HAP-1 (cell line): ENCODE results near the gene PAXX.
"Not testable (repeated sequence)": the region's sequence is repeated elsewhere in the genome, so short reads cannot be mapped to it uniquely, and the experiment has no call there.

Experiments
- DNase-seq, 2 experiments: peaks; one replicate each; pipeline ENCODE4 v3.0.0-alpha.2; 2016 to 2020; ENCODE audit warnings: low spot score in 2 of 2
- H3K27me3 ChIP-seq: fragments of 250-450 bp; sonication (Bioruptor Pico); 2 replicates; pipeline ENCODE4 v1.5.1; 2020; ENCODE audit warnings: low read depth, mild to moderate bottlenecking, moderate library complexity
- H3K36me3 ChIP-seq: fragments of 250-450 bp; sonication (Bioruptor Pico); replicated peaks from 2 replicates; pipeline ENCODE4 v1.5.1; 2020; ENCODE audit warnings: mild to moderate bottlenecking
- H3K4me1 ChIP-seq: fragments of 250-450 bp; sonication (Bioruptor Pico); 2 replicates; pipeline ENCODE4 v1.5.1; 2020; ENCODE audit warnings: mild to moderate bottlenecking
- H3K4me3 ChIP-seq: fragments of 250-450 bp; sonication (Bioruptor Pico); 2 replicates; pipeline ENCODE4 v1.5.1; 2020; ENCODE audit warnings: mild to moderate bottlenecking, moderate library complexity
- H3K9me3 ChIP-seq: fragments of 250-450 bp; sonication (Bioruptor Pico); 2 replicates; pipeline ENCODE4 v1.5.1; 2020; ENCODE audit warnings: mild to moderate bottlenecking, moderate library complexity
- in situ Hi-C: fragments of 300-500 bp; cut with MboI; formaldehyde crosslinking; loops from 3 replicates; pipeline ENCODE4 v1.14.3; 2020; ENCODE audit warnings: low sequenced_read_pairs, inconsistent platforms, mixed read lengths

The PAXX gene

DNA sequence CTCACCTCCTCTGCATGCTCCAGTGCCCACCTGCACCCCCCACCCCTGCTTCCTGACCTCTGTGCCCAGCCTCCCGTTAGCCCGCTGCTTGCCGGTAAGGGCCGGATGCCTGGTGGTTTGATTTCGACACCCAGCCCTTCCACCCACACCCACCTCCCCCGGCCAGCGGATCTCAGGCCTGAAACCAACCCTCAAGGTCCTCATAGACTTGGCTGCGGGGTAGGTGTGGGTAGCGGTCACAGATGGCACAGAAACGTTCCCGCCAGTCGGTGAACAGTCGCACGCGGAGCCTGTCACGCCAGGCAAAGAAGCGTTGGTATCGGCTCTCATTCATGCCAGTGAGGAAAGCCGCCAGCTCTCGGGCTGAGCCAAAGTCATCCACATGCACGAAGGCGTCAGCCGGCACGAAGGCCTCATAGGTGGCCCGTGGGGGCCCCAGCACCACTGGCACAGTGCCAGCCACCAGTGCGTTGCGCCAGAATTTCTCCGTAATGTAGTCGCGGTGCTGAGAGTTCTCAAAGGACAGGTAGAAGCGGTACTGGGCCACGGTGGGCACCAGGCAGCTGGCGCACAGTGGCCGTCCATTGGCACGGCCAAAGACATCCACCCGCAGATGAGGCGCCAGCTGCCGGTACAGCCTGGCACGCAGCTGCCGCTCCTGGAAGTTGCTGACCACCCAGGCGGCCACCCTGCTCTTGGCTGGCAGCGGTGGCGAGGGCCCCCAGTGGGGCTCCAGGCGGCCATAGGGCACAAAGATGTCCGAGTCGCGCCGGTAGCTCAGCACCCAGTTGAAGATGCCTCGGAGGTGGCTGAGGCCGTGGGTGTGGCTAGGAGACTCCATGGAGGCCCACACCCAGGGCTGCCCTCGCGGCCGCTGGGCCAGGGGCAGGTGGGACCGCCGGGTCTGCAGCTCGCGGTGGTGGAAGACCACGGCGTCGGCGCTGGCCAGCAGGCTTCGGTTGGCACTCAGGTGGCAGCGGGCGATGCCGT is 38.6 kb downstream of the PAXX start:
- Histone ChIP-seq H3K36me3 (no peaks in the 10 kb centered on the region), H3K4me1 (peaks cover 8% of the 10 kb centered on the region), H3K4me3 (no peak overlapping the region), H3K27me3 (peaks cover 6% of the 10 kb centered on the region; the same call in 1 of the 2 replicates), H3K9me3 (no peaks in the 10 kb centered on the region)
- in situ Hi-C loops, result loop anchor here (10.0 kb wide), 1 partner anchor 246 kb away; no protein-coding TSS in a partner anchor
- DNase-seq, result no peak

DNA sequence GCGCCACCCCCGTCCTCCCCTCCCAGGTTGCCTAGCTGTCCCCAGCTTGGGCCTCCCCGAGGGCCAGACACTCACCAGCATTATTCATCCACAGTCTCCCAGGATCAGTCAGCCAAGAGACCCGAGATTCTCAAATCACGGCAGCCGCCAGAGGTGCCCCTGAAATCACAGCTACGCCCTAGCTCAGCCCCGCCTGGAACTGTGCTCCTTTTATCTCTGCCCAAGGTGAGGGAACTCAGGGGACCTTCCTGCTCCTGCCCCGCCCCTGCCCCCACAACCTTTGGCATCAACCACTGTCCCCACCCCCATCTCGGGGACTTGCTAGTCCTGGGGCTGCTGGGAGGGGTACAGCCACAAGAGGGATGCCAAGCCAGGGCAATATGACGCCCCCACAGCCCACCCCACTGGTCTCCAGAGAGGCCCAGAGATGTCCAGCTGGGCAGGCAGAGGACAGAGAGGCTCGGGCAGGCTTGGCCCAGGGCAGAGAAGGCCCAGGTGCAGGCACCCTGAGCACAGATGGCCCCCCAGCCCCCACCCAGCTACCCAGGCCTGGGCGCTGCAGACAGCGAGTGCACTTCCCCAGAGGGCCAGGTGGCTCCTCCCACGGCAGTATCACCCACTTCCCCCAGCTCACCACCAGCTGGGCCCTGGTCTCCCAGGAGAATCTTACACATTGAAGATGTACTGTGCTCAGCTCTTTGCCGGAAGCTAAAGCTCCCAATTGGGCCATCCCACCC is 39.9 kb downstream of the PAXX start, which contains the start of gene FUT7:
Gene FUT7 (minus strand): TSS at position 185 of the 737 bp plus-strand sequence. CDS start 97 bp downstream, at position 88.
- Histone ChIP-seq H3K36me3 (no peaks in the 10 kb centered on the region), H3K4me3 (no peak within 1 kb of the TSS), H3K9me3 (no peaks in the 10 kb centered on the region), H3K4me1 (peaks cover 8% of the 10 kb centered on the region), H3K27me3 (peaks cover 6% of the 10 kb centered on the region; the same call in 1 of the 2 replicates)
- no peak for DNase-seq
- in situ Hi-C loops, result loop anchor here (10.0 kb wide), 1 partner anchor 247 kb away; no protein-coding TSS in a partner anchor

DNA sequence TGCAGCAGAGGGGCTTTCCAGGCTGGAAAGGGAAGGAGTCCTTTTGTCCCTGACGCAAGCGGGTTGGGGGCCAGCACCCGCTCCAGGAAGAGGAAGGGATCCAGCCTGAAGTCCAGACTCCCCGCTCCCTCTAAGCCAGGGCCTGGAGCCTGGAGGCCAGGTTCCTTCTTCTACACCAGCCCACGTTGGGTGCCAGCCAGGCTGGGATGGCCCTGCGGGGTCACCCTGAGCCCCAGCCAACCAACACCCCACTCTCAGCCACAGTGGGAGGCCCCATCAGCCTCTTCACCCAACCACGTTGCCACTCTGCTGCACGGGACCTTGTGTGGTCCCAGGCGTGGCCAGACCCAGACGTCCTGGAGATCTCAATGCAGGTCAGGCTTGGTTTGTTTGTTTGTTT is 40.6 kb downstream of the PAXX start:
- no peak overlapping the region for H3K4me3 ChIP-seq
- in situ Hi-C loops, result loop anchor here (10.0 kb wide), 1 partner anchor 248 kb away; no protein-coding TSS in a partner anchor
- DNase-seq, result no peak
- peaks cover 8% of the 10 kb centered on the region for H3K4me1 ChIP-seq
- peaks cover 6% of the 10 kb centered on the region; the same call in 1 of the 2 replicates for H3K27me3 ChIP-seq
- no peaks in the 10 kb centered on the region for H3K9me3 ChIP-seq
- H3K36me3 ChIP-seq, result no peaks in the 10 kb centered on the region

DNA sequence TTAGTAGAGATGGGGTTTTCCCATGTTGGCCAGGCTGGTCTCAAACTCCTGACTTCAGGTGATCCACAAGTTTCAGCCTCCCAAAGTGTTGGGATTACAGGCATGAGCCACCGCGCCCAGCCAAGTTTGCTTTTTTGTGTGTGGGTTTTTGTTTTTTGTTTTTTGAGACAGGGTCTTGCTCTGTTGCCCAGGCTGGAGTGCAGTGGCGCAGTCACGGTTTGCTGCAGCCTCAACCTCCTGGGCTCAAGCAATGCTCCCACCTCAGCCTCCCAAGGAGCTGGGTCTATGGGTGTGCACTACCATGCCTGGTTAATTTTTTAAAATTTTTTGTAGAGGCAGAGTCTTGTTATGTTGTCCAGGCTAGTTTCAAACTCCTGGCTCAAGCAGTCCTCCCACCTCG is 41.3 kb downstream of the PAXX start:
- in situ Hi-C loops, result loop anchor here (10.0 kb wide), 1 partner anchor 249 kb away; no protein-coding TSS in a partner anchor
- not testable (repeated sequence) for H3K36me3 ChIP-seq, H3K4me1 ChIP-seq, H3K27me3 ChIP-seq, DNase-seq, H3K4me3 ChIP-seq, H3K9me3 ChIP-seq

DNA sequence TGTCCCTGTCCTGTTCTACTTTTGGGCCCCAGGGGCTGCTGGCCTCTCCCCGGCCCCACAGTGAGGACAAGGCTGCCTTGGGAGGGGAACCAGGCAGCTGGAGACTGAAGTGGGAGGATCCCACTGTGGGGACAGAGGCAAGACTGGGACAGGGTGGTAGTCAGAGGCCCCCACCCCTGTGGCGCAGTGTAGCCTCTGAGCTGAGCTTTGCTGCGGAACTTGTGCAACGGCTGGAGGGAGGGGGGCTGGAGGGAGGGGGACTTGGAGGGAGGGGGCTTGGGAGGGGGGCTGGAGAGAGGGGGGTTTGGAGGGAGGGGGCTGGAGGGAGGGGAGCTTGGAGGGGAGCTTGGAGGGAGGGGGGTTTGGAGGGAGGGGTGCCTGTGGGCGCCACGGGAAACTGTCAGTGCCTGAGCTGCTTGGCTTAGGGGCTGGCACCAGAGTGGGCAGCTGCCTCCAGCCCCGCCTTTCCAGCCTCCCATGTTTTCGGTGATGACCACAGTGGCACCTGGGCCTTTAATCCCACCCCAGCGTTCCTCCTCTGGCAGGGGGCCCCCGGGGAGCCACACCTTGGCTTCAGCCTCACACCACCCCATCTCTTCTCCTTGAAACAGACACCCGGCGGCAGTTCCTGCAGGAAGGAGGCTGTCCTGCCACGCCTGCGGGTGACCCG is 42.0 kb downstream of the PAXX start:
- peaks cover 6% of the 10 kb centered on the region; the same call in 1 of the 2 replicates for H3K27me3 ChIP-seq
- in situ Hi-C loops, result loop anchor here (10.0 kb wide), 1 partner anchor 249 kb away; no protein-coding TSS in a partner anchor
- DNase-seq, result no peak
- H3K9me3 ChIP-seq, result no peaks in the 10 kb centered on the region
- no peak overlapping the region for H3K4me3 ChIP-seq
- H3K4me1 ChIP-seq, result peaks cover under 1% of the 10 kb centered on the region
- 0 out of 2 replicates have a peak, but pooled peaks cover 6% of the 10 kb centered on the region for H3K36me3 ChIP-seq

DNA sequence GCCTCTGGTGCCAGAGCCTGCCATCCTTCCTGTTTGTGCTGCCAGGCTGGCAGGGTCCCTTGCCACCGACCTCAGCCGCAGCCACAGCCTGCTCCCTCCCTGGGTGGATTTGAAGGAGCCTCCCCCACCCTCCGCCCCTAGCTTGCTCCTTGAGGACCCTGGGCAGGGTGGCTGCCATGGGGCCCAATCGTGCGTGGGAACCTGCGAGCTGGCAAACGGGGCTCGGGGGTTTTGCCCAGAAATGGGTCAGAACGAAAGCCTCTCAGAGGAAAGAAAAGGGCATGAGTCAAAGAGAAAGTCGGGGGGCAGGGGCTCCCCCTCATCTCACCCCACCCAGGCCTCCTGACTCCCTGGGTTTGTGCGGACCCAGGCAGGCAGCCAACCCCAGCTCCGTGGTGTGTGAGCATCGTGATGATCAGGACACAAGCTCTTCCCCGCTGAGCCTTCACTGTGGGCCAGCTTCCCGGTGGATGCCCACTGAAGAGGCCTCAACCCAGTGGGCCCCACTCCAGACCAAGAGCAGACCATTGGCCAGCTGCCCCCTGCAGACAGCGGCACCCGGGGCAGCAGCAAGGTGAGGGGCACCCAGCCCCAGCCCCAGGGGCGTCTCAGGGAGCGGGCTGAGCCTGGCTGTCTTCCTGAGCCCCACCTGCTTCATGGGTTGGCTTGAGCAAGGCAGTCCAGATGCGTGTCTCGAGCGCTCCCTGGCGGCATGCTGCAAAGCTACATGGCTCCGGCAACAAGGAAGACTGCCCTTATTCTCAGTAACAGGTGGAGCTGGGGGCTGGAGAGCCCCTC is 42.7 kb downstream of the PAXX start:
- no peaks in the 10 kb centered on the region for H3K9me3 ChIP-seq
- H3K4me3 ChIP-seq, result no peak overlapping the region
- in situ Hi-C loops, result loop anchor here (10.0 kb wide), 1 partner anchor 250 kb away; no protein-coding TSS in a partner anchor

DNA sequence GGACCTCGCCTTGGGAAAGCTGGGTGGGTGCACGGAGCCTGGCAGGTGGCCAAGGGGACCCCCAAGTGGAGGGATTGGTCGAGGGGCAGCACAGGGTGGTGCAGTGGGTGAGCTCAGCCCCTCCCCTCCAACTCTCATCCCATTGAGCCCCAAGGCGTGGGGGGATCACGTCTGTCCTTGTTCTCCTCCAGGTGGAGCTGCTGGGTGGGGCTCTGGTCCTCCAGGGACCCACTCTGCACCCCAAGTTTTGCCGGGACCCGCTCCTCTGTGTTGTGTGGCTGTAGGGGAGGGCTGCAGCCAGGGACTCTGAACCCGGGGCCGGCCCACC is 43.2 kb downstream of the PAXX start:
- in situ Hi-C loops, result loop anchor here (10.0 kb wide), 1 partner anchor 251 kb away; no protein-coding TSS in a partner anchor
- no peak overlapping the region for H3K4me3 ChIP-seq
- H3K4me1 ChIP-seq, result no peaks in the 10 kb centered on the region
- no peak for DNase-seq
- peaks cover 12% of the 10 kb centered on the region; the same call in 1 of the 2 replicates for H3K36me3 ChIP-seq
- H3K27me3 ChIP-seq, result peaks cover 6% of the 10 kb centered on the region; the same call in 1 of the 2 replicates
- no peaks in the 10 kb centered on the region for H3K9me3 ChIP-seq

More for the DNA sequence above, 42.7 kb downstream of the PAXX start:
- peak; percentile 71 to 91 for DNase-seq
- Histone ChIP-seq H3K4me1 (no peaks in the 10 kb centered on the region), H3K36me3 (peaks cover 11% of the 10 kb centered on the region; the same call in 1 of the 2 replicates), H3K27me3 (peaks cover 6% of the 10 kb centered on the region; the same call in 1 of the 2 replicates)

DNA sequence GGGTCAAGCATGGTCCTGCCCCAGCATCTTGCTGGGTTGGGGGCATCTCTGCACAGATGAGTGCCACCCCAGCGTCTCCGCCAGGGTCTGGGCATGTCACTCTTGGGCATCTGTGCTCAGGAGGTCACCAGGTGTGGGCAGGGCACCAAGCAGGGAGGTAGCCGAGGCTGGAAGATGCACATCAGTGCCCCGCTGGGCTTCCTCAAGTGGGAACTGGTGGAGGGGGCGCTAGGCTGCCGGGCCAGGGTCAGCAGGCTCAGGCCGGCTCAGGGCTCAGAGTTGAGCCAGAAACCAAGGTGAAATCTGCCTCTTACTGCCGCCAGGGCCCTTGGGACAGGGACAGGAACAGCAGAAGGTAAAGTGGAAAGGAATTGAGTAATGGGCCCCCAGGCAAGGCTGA is 43.7 kb downstream of the PAXX start:
- H3K9me3 ChIP-seq, result no peaks in the 10 kb centered on the region
- H3K36me3 ChIP-seq, result peaks cover 12% of the 10 kb centered on the region; the same call in 1 of the 2 replicates
- H3K4me3 ChIP-seq, result no peak overlapping the region
- no peak for DNase-seq
- in situ Hi-C loops, result loop anchor here (10.0 kb wide), 1 partner anchor 251 kb away; no protein-coding TSS in a partner anchor
- peaks cover 6% of the 10 kb centered on the region; the same call in 1 of the 2 replicates for H3K27me3 ChIP-seq
- H3K4me1 ChIP-seq, result no peaks in the 10 kb centered on the region

DNA sequence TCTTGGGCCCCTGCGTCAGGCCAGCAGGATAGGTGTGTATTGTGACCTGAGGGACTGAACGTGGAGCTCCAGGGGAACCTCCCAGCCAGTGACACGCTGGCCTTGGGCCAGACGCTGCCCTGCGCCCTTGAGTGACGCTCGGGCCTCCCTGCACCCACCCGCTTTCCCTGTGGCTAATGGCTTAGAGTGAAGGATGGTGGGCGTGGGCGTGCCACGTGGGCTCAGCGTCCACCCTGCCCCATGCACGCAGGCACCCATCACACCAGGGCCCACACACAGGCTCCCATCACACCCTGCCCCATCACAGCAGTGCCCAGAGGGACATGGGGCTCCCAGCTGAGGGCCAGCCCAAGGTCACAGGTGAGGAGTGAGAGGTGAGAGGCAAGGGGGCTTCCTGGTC is 44.8 kb downstream of the PAXX start:
- Histone ChIP-seq H3K4me3 (no peak overlapping the region), H3K4me1 (no peaks in the 10 kb centered on the region), H3K27me3 (peaks cover 6% of the 10 kb centered on the region; the same call in 1 of the 2 replicates), H3K9me3 (no peaks in the 10 kb centered on the region), H3K36me3 (peaks cover 12% of the 10 kb centered on the region; the same call in 1 of the 2 replicates)
- in situ Hi-C loops, result loop anchor here (10.0 kb wide), 1 partner anchor 252 kb away; no protein-coding TSS in a partner anchor
- DNase-seq, result no peak

DNA sequence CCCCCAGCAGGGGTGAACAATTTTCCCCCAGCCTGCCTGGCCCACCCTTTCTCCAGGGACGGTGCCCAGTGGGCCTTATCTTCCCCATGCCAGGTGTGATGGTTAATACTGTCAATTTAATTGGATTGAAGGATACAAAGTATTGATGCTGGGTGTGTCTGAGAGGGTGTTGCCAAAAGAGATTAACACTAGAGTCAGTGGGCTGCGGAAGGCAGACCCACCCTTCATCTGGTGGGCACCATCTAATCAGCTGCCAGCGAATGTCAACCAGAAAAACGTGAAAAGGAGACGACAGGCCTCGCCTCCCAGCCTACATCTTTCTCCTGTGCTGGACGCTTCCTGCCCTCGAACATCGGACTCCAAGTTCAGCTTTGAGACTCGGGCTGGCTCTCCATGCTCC is 45.3 kb downstream of the PAXX start:
- Histone ChIP-seq H3K4me1 (no peaks in the 10 kb centered on the region), H3K36me3 (peaks cover 12% of the 10 kb centered on the region; the same call in 1 of the 2 replicates), H3K27me3 (peaks cover 6% of the 10 kb centered on the region; the same call in 1 of the 2 replicates), H3K9me3 (no peaks in the 10 kb centered on the region), H3K4me3 (no peak overlapping the region)
- in situ Hi-C loops, result loop anchor here (10.0 kb wide), 1 partner anchor 253 kb away; no protein-coding TSS in a partner anchor
- DNase-seq, result no peak

DNA sequence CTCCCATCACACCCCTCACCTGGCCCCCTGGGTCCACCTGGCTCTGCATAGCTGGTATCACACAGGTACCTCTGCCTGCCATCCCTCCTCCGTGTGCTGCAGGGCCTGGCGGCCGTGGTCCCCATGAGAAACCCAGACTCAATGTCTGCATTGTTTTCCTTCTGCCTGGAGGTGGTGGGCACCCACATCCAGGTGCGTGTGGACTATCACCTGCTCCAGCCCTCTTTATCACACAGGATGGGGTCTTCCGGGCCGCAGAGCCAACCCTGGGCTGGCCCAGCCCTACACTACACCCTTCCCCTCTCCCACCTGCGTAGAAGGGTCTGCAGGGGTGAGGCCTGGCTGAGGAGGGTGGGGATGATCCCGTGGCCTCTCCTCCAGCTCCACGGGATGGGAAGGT is 46.7 kb downstream of the PAXX start:
- peaks cover 6% of the 10 kb centered on the region; the same call in 1 of the 2 replicates for H3K27me3 ChIP-seq
- no peaks in the 10 kb centered on the region for H3K4me1 ChIP-seq
- H3K4me3 ChIP-seq, result no peak overlapping the region
- H3K9me3 ChIP-seq, result no peaks in the 10 kb centered on the region
- in situ Hi-C loops, result loop anchor here (10.0 kb wide), 1 partner anchor 254 kb away; no protein-coding TSS in a partner anchor
- H3K36me3 ChIP-seq, result peaks cover 12% of the 10 kb centered on the region; the same call in 1 of the 2 replicates
- DNase-seq, result no peak
